NCI-H128 (cell line): ENCODE data around the gene SCAPER.
"Not testable (repeated sequence)": the region's sequence is repeated elsewhere in the genome, so short reads cannot be mapped to it uniquely, and the experiment has no call there.

Experiments used
- DNase-seq: peaks from one replicate; lab custom pipeline; 2025; ENCODE audit not compliant: unreplicated experiment; lab: John Stamatoyannopoulos, UW

SCAPER gene

DNA sequence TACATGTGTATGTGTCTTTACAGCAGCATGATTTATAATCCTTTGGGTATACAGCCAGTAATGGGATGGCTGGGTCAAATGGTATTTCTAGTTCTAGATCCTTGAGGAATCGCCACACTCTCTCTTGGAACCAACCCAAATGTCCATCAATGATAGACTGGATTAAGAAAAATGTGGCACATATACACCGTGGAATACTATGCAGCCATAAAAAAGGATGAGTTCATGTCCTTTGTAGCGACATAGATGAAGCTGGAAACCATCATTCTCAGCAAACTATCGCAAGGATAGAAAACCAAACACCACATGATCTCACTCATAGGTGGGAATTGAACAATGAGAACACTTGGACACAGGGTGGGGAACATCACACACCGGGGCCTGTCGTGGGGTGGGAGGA, 403.0 kb downstream of the SCAPER start:
- DNase-seq: not testable (repeated sequence)

DNA sequence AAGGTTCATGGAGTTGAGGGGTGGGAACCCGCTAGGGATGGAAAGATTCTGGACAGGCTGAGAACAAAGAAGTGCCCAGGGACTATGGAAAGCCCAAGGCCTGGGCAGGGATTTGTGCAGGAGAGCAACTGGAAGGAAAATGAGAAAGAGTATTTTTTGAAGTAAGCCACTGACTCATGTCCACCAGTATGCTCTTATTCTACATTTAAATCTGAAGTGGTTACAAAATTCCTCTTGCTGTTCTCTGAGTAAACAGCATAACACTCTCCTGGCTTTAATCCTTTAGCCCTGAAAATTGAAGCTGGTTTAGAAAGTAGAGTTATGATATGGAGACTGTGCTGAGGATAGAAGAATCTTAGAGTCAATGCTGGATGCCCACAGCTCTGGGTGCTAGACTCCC, 403.4 kb downstream of the SCAPER start:
- no peak for DNase-seq

DNA sequence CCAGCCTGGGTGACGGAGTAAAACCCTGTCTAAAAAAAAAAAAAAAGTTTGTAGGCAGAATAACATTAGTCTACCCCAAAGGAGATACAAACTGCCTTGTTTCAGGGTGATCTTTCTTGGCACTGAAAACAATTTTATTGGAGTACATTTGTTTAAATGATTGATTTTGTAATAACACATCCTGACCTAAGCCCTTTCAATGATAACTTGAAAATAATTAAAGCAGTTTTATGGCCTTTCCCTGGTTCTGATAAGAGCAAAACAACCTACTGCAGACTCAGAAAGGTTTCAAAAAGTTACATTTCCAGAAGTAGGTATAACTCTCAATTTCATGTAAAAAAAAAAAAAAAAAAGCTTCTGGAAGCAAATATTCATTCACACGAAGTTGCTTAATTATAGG, 404.1 kb downstream of the SCAPER start:
- no peak for DNase-seq

DNA sequence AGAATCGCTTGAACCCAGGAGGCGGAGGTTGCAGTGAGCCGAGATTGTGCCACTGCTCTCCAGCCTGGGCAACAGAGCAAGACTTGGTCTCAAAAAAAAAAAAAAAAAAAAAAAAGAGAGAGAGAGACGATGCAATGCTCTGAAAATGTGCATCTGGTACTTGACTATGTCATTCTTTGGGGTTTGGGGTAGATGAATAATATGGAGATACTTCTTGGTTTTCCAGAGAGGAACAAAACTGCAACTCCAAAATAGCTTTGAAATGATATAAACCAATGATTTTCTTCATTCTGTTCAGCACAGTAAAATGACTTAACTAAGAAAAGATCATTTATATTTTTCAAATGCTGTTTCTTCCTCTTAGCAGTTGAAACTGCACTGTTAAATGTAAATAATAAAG, 409.7 kb downstream of the SCAPER start:
- no peak for DNase-seq

DNA sequence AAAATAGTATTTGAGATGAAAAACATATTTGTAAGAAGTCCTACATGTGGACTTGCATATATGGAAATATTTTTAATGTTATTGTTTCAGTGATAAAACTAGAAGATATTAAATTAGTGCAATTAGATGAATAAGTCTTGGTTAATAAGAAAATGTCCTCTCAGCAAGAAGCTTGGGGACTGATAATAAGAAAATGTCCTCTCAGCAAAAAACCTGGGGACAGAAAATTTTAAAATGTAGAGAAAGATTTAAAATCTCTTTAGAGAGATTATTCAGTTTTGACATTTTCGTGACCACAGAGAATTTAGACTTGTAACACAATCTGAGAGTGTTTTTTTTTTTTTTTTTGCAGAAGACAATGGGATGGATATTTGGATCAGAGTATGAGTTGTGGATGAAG, 412.6 kb downstream of the SCAPER start:
- no peak for DNase-seq

DNA sequence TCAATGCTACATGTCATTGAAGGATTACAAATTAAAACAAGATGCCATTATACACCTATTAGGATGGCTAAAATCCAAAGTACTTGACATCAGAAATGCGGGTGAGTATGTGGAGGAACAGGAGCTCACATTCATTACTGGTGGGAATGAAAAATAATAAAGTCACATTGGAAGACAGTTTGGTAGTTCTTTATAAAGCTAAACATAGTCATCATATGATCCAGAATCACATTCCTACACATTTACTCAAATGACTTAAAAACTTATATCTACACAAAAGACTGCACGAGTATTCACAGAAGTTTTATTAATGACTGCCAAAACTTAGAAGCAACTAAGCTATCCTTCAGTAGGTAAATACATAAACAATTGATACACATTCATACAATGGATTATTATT, 421.4 kb downstream of the SCAPER start:
- DNase-seq: no peak

DNA sequence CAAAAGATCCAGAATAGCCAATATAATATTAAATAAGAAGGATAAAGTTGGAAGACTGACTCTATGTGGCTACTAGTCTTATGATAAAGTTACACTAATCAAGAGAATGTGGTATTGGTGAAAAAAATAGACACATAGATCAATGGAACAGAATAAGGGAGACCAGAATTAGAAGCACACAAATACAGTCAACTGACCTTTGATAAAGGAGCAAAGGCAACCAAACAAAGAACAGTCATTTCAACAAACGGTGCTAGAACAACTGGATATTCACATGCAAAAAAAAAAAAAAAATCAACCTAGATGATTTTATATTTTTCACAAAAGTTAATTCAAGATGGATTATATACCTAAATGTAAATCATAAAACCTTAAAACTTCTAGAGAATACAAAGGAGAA, 422.1 kb downstream of the SCAPER start:
- no peak for DNase-seq

DNA sequence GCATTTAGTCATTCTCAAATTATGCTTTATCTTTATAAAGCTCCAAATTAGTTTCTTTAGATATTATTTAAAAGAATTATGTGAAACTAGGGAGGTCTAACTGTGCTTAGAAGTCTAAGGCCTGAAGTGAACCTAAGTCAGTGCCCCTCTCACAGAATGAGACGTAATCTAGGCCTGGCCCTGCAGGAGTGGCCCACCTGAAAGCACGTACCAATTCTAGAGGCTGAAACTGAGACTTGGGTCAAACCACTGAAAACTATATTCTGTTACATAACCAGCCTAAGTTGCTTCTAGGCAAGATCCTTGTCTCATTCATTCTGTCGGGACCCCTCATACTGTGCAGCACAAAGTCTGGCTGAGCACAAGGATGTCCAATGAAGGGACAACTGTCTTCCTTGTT, 424.9 kb downstream of the SCAPER start:
- DNase-seq: no peak

DNA sequence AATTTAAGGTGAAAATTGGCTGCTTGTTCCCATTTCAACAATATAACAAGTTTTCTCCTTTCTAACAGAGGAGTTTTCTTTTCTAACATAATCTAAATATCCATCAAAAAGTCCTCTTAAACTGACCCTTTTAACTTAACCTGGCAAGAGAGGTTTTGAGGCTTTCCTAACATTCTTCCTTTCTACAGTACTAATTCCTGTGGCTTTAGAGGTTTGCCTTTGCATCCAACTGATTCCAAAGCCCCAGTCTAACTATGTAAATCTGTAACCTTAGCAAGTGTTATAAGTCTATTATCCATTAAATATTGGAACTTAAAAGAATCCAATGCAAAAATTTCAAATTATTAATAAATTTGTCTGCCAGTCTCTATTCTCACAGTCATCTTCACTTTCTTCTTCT, 434.4 kb downstream of the SCAPER start:
- DNase-seq: no peak

DNA sequence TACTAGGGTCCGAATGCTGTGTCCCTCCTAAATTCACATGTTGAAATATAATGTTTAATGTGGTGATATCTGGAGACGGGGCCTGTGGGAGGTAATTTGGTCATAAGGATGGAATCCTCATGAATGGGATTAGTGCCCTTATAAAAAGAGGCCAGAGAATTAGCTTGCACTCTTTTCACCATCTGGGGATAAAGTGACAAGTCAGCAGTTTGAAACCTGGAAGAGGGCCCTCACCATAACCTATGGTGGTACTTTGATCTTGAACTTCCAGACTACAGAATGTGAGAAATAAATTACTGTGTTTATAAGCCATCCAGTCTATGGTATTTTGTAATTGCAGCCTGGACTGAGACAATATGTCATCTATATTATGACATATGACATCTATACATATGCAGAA, 436.4 kb downstream of the SCAPER start:
- no peak for DNase-seq

DNA sequence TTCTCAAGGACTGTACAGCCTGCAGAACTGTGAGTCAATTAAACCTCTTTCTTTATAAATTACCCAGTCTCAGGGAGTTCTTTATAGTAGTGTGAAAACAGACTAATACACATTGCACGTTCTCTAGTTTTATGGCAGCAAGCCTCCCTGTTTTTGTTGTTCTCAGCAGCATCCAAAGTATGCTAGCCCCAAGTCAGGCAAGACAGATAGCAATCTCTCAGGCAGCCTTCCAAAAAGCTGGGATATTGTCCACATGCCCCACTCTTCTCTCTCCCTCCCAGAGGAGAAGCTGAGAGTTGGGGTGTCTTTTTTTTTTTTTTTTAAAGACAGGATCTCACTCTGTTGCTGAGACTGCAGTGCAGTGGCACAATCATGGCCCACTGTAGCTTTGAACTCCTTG, 438.0 kb downstream of the SCAPER start:
- DNase-seq: no peak

DNA sequence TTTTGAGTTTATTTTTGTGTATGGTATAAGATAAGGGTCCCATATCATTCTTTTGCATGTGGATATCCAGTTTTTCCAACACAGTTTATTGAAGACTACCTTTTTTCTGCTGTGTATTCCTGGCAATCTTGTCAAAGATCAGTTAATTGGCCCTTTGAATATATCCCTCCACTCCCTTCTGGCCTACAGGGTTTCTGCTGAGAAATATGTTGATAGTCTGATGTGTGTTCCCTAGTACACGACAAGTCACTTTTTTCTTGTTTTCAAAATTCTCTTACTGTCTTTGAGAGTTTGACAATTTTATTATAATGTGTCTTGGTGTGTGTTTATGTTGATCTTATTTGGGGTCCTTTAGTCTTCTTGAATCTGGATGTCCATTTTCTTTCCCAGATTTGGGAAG, 439.4 kb downstream of the SCAPER start:
- DNase-seq: no peak

DNA sequence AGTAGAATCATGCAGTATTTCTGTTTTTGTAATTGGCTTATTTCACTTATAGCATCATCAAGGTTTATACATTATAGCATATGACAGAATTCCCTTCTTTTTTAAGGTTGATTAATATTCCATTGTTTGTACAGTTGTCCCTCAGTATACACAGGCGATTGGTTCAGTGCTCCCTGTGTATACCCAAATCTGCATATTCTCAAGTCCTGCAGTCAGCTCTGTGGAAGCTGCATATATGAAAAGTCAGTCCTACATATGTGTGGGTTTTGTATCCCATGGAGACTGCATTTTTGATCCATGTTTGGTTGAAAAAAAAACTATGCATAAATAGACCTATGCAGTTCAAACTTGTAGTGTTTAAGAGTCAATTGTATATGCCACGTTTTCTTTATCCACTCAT, 440.9 kb downstream of the SCAPER start:
- no peak for DNase-seq

DNA sequence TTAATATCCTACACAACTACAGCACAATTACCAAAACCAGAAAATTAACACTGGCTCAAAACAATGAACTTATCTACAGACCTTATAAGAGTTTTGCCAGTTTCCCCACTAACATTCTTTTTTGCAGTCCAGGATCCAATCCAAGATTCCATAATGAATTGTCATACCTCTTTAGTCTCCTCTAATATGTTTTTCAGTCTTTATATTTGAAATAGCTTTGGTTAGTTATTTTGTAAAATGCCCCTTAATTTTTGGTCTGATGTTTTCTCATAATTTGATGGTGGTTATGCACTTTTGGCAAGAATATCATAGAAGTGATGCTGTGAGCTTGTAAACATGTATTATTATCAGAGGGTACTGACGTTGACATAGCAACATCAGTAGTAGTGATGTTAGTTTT, 444.3 kb downstream of the SCAPER start:
- DNase-seq: no peak

DNA sequence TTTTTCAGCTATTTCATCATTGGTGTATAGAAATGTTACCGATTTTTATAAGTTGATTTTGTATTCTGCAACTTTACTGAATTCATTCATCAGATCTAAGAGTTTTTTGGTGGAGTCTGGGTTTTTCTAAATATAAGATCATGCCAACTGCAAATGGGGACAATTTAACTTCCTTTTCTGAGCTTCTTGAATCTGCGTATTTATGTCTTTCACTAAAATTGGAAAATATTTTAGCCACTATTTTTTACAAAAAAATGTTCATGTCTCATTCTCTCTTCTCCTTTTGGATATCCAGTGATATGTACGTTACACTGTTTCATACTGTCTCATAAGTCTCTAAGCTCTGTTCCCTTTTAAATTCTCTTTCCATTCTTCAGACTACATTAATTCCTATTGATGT, 444.8 kb downstream of the SCAPER start:
- DNase-seq: no peak

DNA sequence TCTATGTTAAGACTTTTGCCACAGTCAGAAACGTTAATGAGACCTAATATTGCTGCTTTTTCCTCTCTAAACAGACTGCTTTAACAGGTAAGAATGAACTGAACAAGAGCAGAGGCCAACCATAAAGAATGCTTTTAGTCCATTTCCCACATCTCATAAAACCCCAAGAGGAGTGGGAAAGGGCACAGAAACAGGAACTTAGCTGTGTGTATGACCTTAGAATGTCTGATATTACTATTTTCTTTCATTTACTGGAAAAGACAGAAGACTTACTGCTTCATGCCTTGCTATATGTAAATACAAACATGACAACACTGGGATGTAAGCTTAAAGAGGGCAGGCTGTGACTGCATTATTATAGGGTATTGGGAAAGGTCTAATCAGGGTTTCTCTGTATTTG, 453.6 kb downstream of the SCAPER start:
- no peak for DNase-seq

DNA sequence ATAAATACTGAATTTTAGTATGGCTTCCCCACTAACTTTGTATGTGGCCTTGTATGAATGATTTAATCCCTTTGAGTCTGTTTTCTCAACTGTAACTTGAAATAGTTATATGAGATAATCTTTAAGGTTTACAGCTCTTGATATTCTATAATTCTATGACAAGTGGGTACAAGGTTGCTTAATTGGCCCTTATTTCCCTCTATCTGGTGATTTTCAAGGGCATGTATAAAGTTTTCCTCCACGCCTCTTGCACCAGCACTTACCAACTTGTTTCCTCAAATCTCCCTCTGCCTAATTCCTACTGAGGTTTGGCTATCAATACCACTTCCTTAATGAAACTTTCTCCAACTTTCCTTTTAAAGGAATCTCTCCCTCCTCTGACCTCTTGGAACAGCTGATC, 455.7 kb downstream of the SCAPER start:
- DNase-seq: no peak

DNA sequence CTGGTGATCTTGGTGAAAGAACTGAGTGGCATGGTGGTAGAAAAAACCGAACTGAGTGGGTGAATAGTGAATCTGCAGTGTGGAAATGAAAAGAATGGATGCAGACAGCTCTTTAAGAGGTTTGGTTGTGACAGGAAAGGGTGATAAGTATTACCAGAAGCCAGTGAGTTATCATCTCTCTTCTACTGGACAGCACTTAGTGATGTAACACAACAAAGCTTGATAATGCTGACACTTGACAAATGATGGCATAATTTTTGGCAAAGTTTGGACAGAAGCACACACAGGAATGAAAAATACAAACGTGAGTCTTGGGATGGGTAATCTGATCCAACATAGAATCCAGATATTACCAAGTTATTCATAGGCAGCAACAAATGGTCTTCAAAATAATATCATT, 456.4 kb downstream of the SCAPER start:
- DNase-seq: no peak

DNA sequence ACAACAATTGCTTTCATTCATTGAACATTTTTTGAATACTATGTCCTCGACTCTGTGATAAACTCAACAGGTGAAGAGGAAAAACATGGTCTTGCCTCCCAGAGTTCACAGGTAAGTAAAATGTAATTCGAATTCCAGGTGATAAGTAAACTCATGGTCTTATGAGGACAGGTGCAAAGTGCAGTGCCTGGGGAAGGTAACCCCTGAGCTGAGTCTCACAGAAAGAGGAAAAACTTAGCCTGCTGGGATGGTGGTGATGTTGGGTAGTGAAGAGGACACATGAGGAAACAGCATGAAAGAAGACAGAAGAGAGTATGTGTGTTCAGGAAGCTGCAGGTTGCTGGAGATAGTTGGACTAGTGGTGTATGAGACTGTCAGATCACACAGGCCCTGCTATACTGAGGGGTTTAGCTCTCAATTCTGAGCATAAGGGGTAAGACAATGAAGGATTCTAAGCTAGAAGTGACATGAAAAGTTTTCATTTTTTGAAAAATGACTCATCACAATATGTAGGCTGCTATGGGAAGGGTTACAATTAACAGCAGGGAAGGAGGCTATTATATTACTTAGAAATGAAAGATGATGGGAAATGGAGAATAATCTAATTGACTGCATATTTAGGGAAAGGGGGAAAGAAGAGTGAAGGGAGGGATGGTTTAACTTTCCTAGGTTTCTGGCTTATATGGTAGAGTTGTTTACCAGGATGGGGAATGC, 457.3 kb downstream of the SCAPER start:
- no peak for DNase-seq

DNA sequence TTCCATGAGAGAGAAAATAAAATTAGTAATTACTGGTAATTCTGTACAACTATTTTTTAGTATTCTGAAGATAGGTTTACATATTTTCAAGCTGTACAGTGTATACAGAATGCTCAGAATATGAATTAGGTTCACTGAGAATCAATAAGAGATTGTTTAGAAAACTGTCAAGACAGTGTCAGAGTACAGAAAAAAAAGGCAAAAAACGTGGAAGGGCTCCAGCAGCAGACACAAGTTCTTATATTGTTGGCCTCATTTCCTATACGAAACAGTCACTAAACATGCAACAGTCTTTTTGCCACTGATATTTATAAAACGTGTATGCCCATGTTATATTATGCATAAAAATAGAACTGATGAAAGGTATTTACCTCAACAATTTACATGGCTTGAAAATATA, 464.7 kb downstream of the SCAPER start:
- no peak for DNase-seq

DNA sequence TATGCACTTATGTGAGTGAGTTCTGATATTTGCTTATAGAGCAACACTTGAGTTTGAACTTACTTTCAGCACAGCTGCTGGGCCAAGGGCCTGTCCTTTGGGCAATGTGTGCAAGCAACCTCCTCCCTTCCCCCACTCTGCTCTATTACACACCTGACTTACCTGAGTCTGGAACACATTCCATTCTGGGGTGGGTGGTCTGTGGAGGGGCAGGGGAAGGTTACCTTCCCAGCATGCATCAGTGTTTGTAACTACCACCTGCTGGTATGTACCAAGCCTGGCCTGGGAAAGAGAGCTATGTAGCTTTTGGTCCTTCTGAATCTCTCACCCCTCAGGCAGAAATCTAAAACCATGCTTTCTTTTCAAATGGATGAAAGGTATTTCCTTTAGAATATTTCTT, 465.6 kb downstream of the SCAPER start:
- DNase-seq: no peak

DNA sequence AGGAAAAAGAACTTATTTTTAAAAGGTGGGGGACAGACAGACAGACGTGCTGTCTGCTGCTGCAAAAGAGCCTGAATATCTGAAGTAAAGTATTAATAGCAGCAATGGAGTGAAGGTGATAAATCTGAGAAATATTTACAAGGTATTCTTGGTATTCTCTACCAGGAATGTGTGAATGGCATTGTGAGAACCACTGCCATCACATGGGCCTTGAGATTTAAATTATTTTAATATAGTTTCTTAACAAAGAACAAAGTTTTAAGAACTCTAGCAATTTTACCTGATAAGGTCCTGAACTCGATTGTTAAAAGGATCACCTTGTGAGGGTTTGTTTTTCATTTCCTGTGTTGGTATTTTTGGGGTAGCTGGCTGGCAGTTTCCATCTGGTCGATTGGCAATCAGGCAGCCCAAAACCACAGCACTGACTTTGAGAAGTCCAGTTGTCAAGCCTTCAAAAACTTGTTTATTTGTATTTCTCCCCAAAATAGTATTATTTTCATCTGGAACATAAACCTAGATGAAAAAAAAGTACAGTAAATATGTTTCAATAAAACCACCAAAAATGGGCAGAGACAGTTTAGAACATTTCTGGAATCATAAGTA, 471.2 kb downstream of the SCAPER start:
- no peak for DNase-seq

DNA sequence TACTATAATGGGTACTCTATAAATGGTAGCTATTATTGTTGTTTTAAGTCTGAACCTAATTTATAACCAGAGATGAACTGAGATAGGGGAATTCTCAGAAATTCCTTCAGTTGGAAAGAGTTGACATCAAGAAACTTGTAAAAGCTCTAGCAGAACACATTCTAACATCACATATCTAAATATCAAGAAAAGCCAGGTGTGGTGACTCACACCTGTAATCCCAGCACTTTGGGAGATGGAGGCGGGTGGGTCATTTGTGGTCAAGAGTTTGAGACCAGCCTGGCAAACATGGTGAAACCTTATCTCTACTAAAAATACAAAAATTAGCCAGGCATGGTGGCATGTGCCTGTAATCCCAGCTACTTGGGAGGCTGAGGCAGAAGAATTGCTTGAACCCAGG, 472.1 kb downstream of the SCAPER start:
- DNase-seq: not testable (repeated sequence)
